ENCODE measurements around the gene SHMT2.
"Not testable (repeated sequence)": the region's sequence is repeated elsewhere in the genome, so short reads cannot be mapped to it uniquely, and the experiment has no call there.

SHMT2 gene

GRCh38 chr12:57280211-57281062, 50.9 kb downstream of the SHMT2 start:
- DNase-seq (ENCODE audit: low read depth) = peak; percentile 85
- TF ChIP-seq POLR2A (IDR thresholded peaks at IDR 0.05; ENCODE audit: extremely low read depth, insufficient read length) = no peak
- no peak for TF ChIP-seq MAX (IDR thresholded peaks at IDR 0.05; ENCODE audit: low read depth, low read length)
- TF ChIP-seq CTCF (IDR thresholded peaks at IDR 0.05; ENCODE audit: low read depth, low read length) = peak; percentile 3
- no peak for TF ChIP-seq MYC (IDR thresholded peaks at IDR 0.05; ENCODE audit: low read depth, low read length)
- no peak overlapping the region for H3K4me3 ChIP-seq (ENCODE audit: low read depth, low read length)

- DNase-seq (ENCODE audit: low read depth); H3K4me3 ChIP-seq (ENCODE audit: low read depth, low read length): not testable (repeated sequence)
Observed at GRCh38 chr12:57282073-57282472, 52.6 kb downstream of the SHMT2 start.

Measured in NB4 (cell line).